Esophagus squamous epithelium (tissue), 4 donors: ENCODE results near the gene CMTM6.

Source experiments
- POLR2A ChIP-seq, 4 donors: fragments of 450-650 bp; IDR thresholded peaks; one replicate each; pipeline ENCODE4 v1.6.1; 2017; ENCODE audit warnings: antibody characterized with exemption in 4 of 4, mild to moderate bottlenecking in 4 of 4, moderate library complexity in 3 of 4
- TF ChIP-seq, protein P1 (sequence below), 6 experiments: fragments of 450-650 bp in 4 of 6; fragments of 200-600 bp in 2 of 6; sonication (generic) in 2 of 6; IDR thresholded peaks; one replicate each; pipeline ENCODE4 v1.5.1; 2016 to 2019; ENCODE audit warnings: antibody characterized with exemption in 6 of 6, mild to moderate bottlenecking in 4 of 6, moderate library complexity in 4 of 6

DNA sequence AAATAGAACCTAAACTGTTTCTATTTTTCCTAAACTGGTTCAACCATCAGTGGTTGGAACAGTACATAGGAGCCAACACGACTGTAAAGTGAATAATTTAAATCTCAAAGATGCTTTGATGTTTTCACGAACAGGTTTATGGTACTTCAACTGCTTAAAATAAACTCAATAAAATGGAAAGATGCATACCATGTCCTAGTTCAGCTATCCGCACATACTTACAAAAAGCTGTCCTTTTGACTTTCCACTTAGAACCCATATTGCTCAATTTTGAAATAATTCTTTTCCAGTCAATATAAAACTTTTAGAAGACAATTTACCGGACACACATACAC lies 902 bp downstream of the CMTM6 start:
- TF ChIP-seq, protein P1, sequence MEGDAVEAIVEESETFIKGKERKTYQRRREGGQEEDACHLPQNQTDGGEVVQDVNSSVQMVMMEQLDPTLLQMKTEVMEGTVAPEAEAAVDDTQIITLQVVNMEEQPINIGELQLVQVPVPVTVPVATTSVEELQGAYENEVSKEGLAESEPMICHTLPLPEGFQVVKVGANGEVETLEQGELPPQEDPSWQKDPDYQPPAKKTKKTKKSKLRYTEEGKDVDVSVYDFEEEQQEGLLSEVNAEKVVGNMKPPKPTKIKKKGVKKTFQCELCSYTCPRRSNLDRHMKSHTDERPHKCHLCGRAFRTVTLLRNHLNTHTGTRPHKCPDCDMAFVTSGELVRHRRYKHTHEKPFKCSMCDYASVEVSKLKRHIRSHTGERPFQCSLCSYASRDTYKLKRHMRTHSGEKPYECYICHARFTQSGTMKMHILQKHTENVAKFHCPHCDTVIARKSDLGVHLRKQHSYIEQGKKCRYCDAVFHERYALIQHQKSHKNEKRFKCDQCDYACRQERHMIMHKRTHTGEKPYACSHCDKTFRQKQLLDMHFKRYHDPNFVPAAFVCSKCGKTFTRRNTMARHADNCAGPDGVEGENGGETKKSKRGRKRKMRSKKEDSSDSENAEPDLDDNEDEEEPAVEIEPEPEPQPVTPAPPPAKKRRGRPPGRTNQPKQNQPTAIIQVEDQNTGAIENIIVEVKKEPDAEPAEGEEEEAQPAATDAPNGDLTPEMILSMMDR (IDR thresholded peaks at IDR 0.05), result no peak
- no peak for TF ChIP-seq POLR2A (IDR thresholded peaks at IDR 0.05)
